A204.1 (cell line): ENCODE results near the gene RABL2A.
"Not testable (repeated sequence)": the region's sequence is repeated elsewhere in the genome, so short reads cannot be mapped to it uniquely, and the experiment has no call there.

Experiments used
- FAIRE-seq: peaks from 2 replicates; lab custom pipeline; 2012; peaks lifted over from hg19 to GRCh38; lab: Jason Lieb, UNC

RABL2A gene

GRCh38 chr2:113626616-113627330 is at the start of gene RABL2A:
RABL2A (plus strand) TSS chr2:113627266; CDS start chr2:113628607, 1,341 bp downstream.
- FAIRE-seq: not testable (repeated sequence)

GRCh38 chr2:113578508-113578907 is 48.6 kb upstream of the RABL2A start:
- FAIRE-seq: not testable (repeated sequence)

DNA sequence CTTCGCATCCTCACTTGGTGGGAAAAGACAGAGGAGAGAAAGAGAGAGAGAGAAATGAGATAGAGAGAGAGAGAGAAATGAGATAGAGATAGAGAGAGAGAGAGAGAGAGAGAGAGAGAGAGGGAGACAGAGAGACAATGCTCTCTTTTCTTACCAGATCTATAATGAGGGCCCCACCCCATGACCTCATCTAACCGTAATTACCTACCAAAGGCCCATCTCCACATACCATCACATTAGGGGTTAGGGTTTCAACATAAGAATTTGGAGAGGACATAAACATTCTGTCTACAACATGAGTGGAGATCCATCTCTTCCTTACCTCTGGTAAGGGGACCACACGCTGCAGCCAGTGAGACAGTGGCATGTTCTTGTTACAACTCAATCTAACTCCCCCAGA is 44.6 kb upstream of the RABL2A start:
- FAIRE-seq: not testable (repeated sequence)

DNA sequence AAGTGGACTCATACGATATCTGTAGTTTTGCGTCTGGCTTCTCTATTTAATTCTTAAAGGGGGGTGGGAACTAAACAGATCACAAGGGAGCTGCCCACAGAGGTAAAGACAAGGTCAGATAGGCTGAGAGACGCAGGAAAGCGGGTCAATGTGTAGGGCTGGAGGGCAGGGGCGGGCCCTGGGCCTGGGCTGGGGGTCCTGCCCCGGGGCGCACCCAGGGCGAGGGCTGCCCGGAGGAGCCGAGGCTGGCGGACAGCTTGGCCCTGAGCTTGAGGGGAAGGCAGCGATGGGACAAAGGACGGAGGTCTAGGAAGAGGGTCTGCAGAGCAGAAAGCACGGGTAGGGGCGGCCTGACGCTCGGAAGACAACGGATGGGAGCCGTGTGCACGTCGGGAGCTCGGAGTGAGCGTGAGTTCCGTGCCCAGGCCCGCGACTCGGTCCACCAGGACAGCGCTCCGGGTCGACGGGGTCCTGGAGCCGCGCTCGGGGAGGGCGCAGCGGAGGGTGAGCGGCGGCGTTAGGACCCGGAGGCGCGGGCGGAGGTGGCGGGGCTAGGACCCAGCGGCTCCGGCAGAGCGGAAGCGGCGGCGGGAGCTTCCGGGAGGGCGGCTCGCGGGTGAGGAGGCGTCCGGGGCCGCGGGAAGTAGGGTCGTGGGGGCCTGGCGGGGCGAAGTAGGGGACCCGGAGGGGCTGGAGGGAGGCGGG is 43.4 kb upstream of the RABL2A start:
- FAIRE-seq: not testable (repeated sequence)

GRCh38 chr2:113584311-113585092 is 42.6 kb upstream of the RABL2A start:
- not testable (repeated sequence) for FAIRE-seq

DNA sequence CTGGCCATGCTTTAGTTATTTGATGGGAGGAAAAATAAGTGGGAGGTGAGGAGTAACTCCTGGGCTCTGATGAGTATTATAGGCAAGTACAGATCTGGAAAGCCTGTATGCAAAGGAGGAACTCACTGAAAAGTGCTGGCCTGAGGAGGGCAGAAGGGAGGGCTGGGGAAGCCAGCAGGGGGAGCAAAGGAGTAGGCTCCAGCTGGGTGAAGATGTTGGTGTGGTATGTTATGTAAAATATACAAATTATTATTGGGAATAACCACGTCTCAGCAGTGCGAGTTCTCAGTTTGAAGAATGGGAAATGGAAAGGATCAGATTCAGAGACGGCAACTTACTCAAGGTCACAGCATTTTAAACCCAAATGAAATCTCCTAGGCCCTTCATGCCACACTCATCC is 39.9 kb upstream of the RABL2A start:
- FAIRE-seq: not testable (repeated sequence)

DNA sequence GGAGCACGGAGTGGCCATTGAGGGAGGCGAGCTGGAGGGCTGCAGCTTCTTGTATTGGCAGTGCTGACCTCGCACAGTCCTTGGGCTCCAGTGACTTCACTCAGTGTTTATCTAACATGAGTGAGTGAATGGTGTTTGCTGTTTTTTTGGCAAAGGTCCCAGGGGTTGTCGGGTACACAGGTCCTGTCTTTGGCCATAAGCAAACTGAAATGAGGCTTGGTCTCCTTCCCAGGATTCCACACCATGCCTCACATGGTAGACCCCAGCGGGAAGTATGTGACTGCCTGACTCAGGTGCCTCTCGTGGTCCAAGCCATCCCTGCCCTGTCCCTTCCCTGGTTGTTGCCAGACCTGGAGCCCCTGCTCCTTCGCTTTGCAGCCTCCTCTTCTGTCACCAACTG is 37.5 kb upstream of the RABL2A start:
- FAIRE-seq: not testable (repeated sequence)

DNA sequence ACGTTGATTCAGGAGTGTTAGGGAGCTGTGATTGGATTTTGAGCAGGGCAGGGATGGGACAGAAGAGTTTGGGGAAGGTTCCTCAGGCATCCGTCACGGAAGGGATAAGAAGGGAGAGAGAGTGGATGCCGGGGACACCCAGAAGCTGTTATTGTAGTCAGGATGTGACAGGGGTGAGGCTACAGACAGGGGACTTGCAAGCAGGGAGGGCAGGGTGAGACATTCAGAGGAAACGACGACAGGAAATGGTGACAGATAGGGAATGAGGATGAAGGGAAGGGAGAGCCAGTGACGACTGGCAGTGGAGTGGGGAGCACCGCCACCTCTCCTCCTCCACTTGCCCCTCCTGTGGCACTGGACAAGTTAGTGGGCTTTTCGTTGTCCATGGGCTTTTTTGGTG is 35.1 kb upstream of the RABL2A start:
- FAIRE-seq: not testable (repeated sequence)

DNA sequence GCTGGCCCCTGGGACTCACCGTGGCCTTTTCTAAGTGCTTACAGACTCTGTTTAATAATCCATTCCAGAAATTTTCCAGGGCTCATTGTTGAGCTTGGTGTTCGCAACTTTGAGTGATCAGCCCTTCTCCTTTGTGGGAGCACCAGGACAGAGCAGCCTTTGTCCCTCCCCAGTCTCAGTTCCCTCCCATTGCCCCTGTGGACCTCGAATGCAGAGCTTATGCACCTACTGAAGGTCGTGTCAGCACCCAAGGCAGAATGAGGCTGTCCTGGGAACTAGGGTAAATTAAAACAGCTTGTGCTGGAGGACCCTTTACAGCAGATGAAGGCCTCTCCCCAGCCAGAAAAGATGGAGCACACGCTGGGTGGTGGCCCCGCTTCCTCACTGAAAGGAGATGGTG is 33.8 kb upstream of the RABL2A start:
- not testable (repeated sequence) for FAIRE-seq

- not testable (repeated sequence) for FAIRE-seq
Measured at GRCh38 chr2:113595725-113596124, 31.3 kb upstream of the RABL2A start.

DNA sequence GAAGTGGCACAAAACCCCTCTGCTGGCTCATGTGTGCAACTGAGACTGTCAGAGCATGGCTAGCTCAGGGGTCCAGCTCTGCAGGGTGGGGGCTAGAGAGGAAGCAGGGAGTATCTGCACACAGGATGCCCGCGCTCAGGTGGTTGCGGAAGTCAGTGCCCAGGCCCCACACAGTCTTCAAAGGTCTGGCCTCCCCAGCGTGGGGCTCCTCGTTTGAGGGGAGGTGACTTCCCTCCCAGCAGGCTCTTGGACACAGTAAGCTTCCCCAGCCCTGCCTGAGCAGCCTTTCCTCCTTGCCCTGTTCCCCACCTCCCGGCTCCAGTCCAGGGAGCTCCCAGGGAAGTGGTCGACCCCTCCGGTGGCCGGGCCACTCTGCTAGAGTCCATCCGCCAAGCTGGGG is 29.9 kb upstream of the RABL2A start:
- not testable (repeated sequence) for FAIRE-seq

- FAIRE-seq: not testable (repeated sequence)
Measured at GRCh38 chr2:113597572-113597971, 29.5 kb upstream of the RABL2A start.

DNA sequence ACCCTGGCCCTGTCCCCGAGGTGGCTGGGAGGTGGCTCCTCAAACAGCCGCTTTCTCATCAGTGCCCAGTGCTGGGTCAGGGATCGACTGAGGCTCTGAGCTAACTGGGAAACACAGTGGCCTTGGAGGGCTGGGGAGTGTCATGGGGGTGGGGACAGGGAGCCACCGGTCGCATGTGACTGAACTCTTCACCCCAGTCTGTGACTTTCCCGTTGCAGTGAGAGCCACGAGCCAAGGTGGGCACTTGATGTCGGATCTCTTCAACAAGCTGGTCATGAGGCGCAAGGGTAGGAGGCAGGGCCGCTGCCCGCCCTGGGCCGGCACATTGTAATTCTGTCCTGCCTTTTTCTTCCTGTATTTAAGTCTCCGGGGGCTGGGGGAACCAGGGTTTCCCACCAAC is 28.9 kb upstream of the RABL2A start:
- not testable (repeated sequence) for FAIRE-seq

- not testable (repeated sequence) for FAIRE-seq
Measured at GRCh38 chr2:113598738-113599137, 28.3 kb upstream of the RABL2A start.

DNA sequence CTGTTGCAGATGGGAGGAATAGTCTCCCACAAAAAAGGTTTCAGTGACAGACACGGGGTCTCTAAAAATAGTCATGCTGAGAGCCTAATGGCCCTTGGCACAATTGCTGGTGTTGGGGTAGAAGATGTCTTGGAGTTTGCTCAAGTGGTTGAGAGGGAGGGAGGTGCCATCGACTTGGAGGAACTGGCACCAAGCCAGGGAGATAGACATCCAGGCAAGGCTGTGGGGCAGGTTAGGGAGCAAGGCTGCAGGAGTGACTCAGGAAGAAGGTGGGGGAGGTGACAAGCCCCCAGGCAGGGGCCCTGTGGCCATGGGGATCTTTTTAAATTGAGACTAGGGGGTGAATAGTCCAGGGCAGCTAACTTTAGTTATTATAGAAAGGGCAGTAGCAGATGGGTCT is 27.9 kb upstream of the RABL2A start:
- not testable (repeated sequence) for FAIRE-seq

DNA sequence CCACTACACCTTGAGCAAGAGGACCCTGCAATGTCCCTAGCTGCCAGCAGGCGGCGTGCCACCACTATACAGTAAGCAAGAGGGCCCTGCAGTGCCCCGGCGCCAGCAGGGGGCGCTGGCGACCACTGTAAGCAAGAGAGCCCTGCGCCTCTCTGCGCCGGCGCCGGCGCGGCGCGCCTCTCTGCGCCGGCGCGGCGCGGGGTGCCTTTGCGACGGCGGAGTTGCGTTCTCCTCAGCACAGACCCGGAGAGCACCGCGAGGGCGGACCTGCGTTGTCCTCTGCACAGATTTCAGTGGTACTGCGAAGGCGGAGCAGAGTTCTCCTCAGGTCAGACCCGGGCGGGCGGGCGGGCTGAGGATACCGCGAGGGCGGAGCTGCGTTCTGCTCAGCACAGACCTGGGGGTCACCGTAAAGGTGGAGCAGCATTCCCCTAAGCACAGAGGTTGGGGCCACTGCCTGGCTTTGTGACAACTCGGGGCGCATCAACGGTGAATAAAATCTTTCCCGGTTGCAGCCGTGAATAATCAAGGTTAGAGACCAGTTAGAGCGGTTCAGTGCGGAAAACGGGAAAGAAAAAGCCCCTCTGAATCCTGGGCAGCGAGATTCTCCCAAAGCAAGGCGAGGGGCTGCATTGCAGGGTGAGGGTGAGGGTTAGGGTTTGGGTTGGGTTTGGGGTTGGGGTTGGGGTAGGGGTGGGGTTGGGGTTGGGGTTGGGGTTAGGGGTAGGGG is 24.9 kb upstream of the RABL2A start:
- FAIRE-seq: not testable (repeated sequence)

DNA sequence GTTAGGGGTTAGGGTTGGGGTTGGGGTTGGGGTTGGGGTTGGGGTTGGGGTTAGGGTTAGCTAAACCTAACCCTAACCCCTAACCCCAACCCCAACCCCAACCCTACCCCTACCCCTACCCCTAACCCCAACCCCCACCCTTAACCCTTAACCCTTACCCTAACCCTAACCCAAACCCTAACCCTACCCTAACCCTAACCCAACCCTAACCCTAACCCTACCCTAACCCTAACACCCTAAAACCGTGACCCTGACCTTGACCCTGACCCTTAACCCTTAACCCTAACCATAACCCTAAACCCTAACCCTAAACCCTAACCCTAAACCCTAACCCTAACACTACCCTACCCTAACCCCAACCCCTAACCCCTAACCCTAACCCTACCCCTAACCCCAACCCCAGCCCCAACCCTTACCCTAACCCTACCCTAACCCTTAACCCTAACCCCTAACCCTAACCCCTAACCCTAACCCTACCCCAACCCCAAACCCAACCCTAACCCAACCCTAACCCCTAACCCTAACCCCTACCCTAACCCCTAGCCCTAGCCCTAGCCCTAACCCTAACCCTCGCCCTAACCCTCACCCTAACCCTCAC is 24.1 kb upstream of the RABL2A start:
- no peak for FAIRE-seq

- FAIRE-seq: not testable (repeated sequence)
Measured at GRCh38 chr2:113603467-113604084, 23.5 kb upstream of the RABL2A start.

- not testable (repeated sequence) for FAIRE-seq
Measured at GRCh38 chr2:113604085-113604477, 23.0 kb upstream of the RABL2A start.

DNA sequence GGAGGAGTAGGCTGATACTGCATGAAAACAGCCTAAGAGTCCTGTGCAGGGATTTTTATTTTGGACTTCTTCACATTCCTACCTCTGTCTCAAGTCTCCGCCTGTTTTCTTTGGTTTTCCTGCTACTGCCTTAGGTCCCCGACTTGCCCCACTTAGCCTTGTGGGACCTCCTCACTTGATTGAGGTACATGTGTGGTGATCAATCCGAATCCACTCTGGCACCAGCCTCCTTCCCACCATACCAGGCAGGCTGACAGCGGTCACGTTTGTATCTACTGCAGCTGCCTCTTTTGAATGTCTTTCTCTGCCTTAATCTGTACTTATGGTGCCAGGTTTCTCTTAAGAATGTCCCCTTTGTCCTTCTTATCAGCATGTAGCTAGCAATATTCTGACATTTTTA is 22.4 kb upstream of the RABL2A start:
- FAIRE-seq: not testable (repeated sequence)

- FAIRE-seq: not testable (repeated sequence)
Measured at GRCh38 chr2:113606036-113606435, 21.0 kb upstream of the RABL2A start.
